Measurements from ENCODE around the gene AMPD2.

DNA sequence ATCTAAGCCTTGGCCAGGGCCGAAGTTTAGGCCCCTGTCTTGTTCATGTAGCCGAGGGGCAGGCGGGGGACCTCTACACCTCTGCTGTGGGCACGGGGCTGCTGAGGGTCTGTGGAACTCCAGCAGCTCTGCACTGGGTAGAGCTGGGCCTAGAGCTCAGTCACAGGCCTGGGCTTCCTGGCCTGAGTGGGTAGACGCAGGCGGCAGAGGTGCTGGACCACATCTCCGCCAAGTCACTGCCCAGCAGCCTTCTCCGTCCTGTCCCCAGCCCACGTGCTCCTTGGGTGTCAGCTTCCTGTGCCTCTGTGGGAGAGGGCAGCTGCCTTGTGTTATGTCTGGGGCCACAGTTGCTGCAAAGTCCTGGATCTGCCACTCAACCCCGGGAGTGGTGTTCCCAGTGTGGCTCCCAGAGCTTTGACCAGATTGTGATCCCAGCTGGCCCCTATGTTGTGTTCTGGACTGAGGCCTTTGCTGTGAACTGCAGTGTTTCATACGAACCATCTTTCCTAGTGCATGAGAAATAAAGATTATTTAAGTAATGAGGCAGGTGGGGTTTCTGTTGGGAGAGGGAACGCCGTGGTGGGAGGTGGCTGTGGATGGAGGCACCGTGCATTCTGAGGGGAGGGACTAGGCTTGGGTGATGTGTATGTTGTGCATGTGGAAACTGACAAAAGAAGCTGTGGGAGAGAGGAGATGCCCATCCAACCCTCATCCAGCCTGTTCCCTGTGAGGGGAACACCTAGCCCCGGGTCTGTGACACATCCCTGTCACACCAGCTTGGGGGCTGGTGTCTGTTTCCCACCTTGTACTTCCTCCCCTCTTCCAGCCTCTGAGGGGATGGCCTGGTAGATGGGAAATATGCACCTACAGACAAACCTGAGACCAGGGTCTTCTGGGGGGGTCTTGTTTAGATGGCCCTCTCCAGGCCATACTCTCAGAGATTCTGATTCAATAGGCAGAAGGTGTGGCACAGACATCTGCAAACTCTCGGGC, 12.2 kb downstream of the AMPD2 start:
- TF ChIP-seq POLR2A (IDR thresholded peaks at IDR 0.05), result no peak
- TF ChIP-seq, protein P1, sequence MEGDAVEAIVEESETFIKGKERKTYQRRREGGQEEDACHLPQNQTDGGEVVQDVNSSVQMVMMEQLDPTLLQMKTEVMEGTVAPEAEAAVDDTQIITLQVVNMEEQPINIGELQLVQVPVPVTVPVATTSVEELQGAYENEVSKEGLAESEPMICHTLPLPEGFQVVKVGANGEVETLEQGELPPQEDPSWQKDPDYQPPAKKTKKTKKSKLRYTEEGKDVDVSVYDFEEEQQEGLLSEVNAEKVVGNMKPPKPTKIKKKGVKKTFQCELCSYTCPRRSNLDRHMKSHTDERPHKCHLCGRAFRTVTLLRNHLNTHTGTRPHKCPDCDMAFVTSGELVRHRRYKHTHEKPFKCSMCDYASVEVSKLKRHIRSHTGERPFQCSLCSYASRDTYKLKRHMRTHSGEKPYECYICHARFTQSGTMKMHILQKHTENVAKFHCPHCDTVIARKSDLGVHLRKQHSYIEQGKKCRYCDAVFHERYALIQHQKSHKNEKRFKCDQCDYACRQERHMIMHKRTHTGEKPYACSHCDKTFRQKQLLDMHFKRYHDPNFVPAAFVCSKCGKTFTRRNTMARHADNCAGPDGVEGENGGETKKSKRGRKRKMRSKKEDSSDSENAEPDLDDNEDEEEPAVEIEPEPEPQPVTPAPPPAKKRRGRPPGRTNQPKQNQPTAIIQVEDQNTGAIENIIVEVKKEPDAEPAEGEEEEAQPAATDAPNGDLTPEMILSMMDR (IDR thresholded peaks at IDR 0.05), result no peak

Data from upper lobe of left lung (tissue), 4 donors.